Endothelial cell of umbilical vein (primary cell): Measurements from ENCODE around the gene KIZ. TPM values are rescaled to one million over a fixed set of nuclear protein-coding genes. Genes with fewer than 3 reads are reported as not detected.

Experiments
- BruUV-seq: library from RNA; stranded (reverse); fragments of 400-500 nt; replicated peaks from 2 replicates; lab custom pipeline; 2021; lab: Mats Ljungman, UMichigan
- CTCF ChIA-PET: fragments of 300-600, 350-600 bp; sonication (Branson Sonifier 250); formaldehyde crosslinking; loops from one replicate; lab custom pipeline; 2021; ENCODE audit warnings: antibody characterized with exemption, inconsistent platforms; lab: Charles Lee
- POLR2A ChIA-PET: fragments of 300-600, 350-600 bp; sonication (Branson Sonifier 250); formaldehyde crosslinking; loops from one replicate; lab custom pipeline; 2021; ENCODE audit warnings: antibody characterized with exemption, inconsistent platforms; lab: Charles Lee
- DNase-seq: peaks from one replicate; pipeline ENCODE4 v3.0.0-alpha.2; 2011; ENCODE audit warnings: low read depth, low spot score
- FAIRE-seq: peaks from 2 replicates; lab custom pipeline; 2011; peaks lifted over from hg19 to GRCh38; lab: Jason Lieb, UNC
- H2AFZ ChIP-seq: 2 replicates; pipeline ENCODE4 v1.6.0; 2012; ENCODE audit warnings: low read depth, low read length, control low read depth, inconsistent platforms
- H3K27ac ChIP-seq: 2 replicates; pipeline ENCODE4 v1.5.1; 2011; ENCODE audit warnings: low read depth, mild to moderate bottlenecking, control low read depth, low read length, moderate library complexity; ENCODE audit not compliant: insufficient read depth
- H3K27me3 ChIP-seq, 2 experiments: 2 replicates each; pipeline versions ENCODE4 v1.6.0 to v1.6.1; 2011; ENCODE audit warnings: low read length in 2 of 2, mixed read lengths in 1 of 2; ENCODE audit not compliant: control insufficient read depth in 2 of 2, insufficient read depth in 2 of 2
- H3K36me3 ChIP-seq, 2 experiments: 2 replicates in 1 of 2; 3 replicates in 1 of 2; pipeline ENCODE4 v1.5.1; 2011; ENCODE audit warnings: low read length in 2 of 2, mild to moderate bottlenecking in 1 of 2, moderate library complexity in 1 of 2; ENCODE audit not compliant: control insufficient read depth in 2 of 2, insufficient read depth in 2 of 2; ENCODE audit errors: extremely low read depth in 1 of 2
- H3K4me1 ChIP-seq: 3 replicates; pipeline ENCODE4 v1.5.1; 2011; ENCODE audit warnings: mild to moderate bottlenecking, low read length; ENCODE audit not compliant: control insufficient read depth, insufficient read depth; ENCODE audit errors: extremely low read depth
- H3K4me2 ChIP-seq: 2 replicates; pipeline ENCODE4 v1.6.1; 2011; ENCODE audit warnings: low read length, control low read depth, mixed read lengths; ENCODE audit not compliant: insufficient read depth
- H3K4me3 ChIP-seq, 3 experiments: fragments of 200-600 bp in 1 of 3; sonication (generic), shearing (Covaris generic) in 1 of 3; replicated peaks in 1 of 3; 2 replicates each; pipeline ENCODE4 v1.5.1; 2011 to 2016; ENCODE audit warnings: control low read depth in 3 of 3, low read length in 3 of 3, mild to moderate bottlenecking in 2 of 3, inconsistent platforms in 1 of 3, low read depth in 1 of 3, moderate library complexity in 1 of 3; ENCODE audit not compliant: insufficient read depth in 1 of 3
- H3K79me2 ChIP-seq: 2 replicates; pipeline ENCODE4 v1.6.0; 2012; ENCODE audit warnings: low read length, inconsistent platforms; ENCODE audit not compliant: control insufficient read depth, insufficient read depth
- H3K9ac ChIP-seq: replicated peaks from 2 replicates; pipeline ENCODE3; 2011; ENCODE audit warnings: low read length, control low read depth; ENCODE audit not compliant: insufficient read depth; ENCODE audit errors: extremely low read depth
- H3K9me1 ChIP-seq: replicated peaks from 3 replicates; pipeline ENCODE4 v1.6.0; 2011; ENCODE audit warnings: mild to moderate bottlenecking, low read length; ENCODE audit not compliant: control insufficient read depth, insufficient read depth; ENCODE audit errors: extremely low read depth
- H3K9me3 ChIP-seq: replicated peaks from 2 replicates; pipeline ENCODE4 v1.5.1; 2012; ENCODE audit warnings: low read length, inconsistent platforms; ENCODE audit not compliant: control insufficient read depth, insufficient read depth
- H4K20me1 ChIP-seq: replicated peaks from 2 replicates; pipeline ENCODE3; 2011; ENCODE audit warnings: mild to moderate bottlenecking, low read length; ENCODE audit not compliant: control insufficient read depth, insufficient read depth; ENCODE audit errors: extremely low read depth
- CTCF ChIP-seq, 2 donors: IDR thresholded peaks; 1 replicate in 1 of 2; 2 replicates in 1 of 2; pipeline ENCODE4 v1.5.1; 2011; ENCODE audit warnings: low read length in 2 of 2, mild to moderate bottlenecking in 2 of 2, moderate library complexity in 2 of 2, control low read depth in 1 of 2, inconsistent platforms in 1 of 2, low read depth in 1 of 2; ENCODE audit not compliant: insufficient read depth in 1 of 2; ENCODE audit errors: extremely low read depth in 1 of 2
- EZH2 ChIP-seq: IDR thresholded peaks from 2 replicates; pipeline ENCODE4 v1.6.1; 2012; ENCODE audit warnings: borderline replicate concordance, low read depth, mild to moderate bottlenecking, moderate library complexity, low read length, inconsistent platforms; ENCODE audit not compliant: severe bottlenecking
- FOS ChIP-seq: IDR thresholded peaks from 2 replicates; pipeline ENCODE4 v1.6.1; 2011; ENCODE audit warnings: mild to moderate bottlenecking, low read length, moderate library complexity, borderline replicate concordance; ENCODE audit not compliant: insufficient read depth
- GATA2 ChIP-seq: IDR thresholded peaks from 2 replicates; pipeline ENCODE4 v1.7.0; 2011; ENCODE audit warnings: low read depth, mild to moderate bottlenecking, moderate library complexity, mixed read lengths, low read length; ENCODE audit not compliant: insufficient read length, insufficient read depth
- JUN ChIP-seq: IDR thresholded peaks from 2 replicates; pipeline ENCODE4 v1.6.1; 2011; ENCODE audit warnings: borderline replicate concordance, low read depth; ENCODE audit not compliant: insufficient read length, insufficient read depth
- MAX ChIP-seq: IDR thresholded peaks from 2 replicates; pipeline ENCODE4 v1.6.1; 2011; ENCODE audit not compliant: insufficient read depth, insufficient read length
- POLR2A ChIP-seq: IDR thresholded peaks from 2 replicates; pipeline ENCODE4 v1.6.1; 2012; ENCODE audit warnings: low read depth, mild to moderate bottlenecking, control low read depth, low read length
- POLR2AphosphoS5 ChIP-seq: IDR thresholded peaks from 2 replicates; pipeline ENCODE4 v1.6.1; 2012; ENCODE audit warnings: low read depth, mild to moderate bottlenecking, control low read depth, low read length, moderate library complexity; ENCODE audit not compliant: insufficient read depth
- dilution Hi-C: fragments of 300-500 bp; cut with MboI; formaldehyde crosslinking; loops from one replicate; pipeline ENCODE4 v1.15.0; 2019; ENCODE audit warnings: low sequenced_read_pairs; ENCODE audit not compliant: extremely low pct_ligation_motif_present
- intact Hi-C: fragments of 100-400 bp; cut with micrococcal nuclease; formaldehyde crosslinking; loops from one replicate; pipeline ENCODE4 v1.10.0; 2022
- polyA plus RNA-seq, 4 experiments: library from polyadenylated mRNA; depleted of rRNA in 3 of 4; stranded (reverse) in 3 of 4; unstranded in 1 of 4; fragments of >200 nt; gene quantifications; 2 replicates each; pipeline versions ENCODE4 v1.2.1 to v1.2.3, GENCODE V29; 2011 to 2012; ENCODE audit warnings: missing spikeins in 1 of 4
- total RNA-seq: library from RNA; stranded (reverse); gene quantifications from 2 replicates; pipeline ENCODE4 v1.2.3, GENCODE V29; 2021

KIZ gene
- total and polyA plus RNA-seq, 2 donors (not counting 3 experiments of a cell fraction or from before 2014, with no cell fraction given) = 3.9 to 7.3 TPM

GRCh38 chr20:21225215-21225947, 99.5 kb downstream of the KIZ start:
- dilution Hi-C loops (no loop called here), intact Hi-C loops (no loop called here)
- DNase-seq (no peak), FAIRE-seq (no peak)
- Histone ChIP-seq H2AFZ (no peak overlapping the region), H3K4me3 (no peak overlapping the region), H3K4me1 (no peaks in the 10 kb centered on the region), H3K27ac (no peak overlapping the region), H4K20me1 (no peaks in the 10 kb centered on the region), H3K9me3 (no peaks in the 10 kb centered on the region), H3K27me3 (no peaks in the 10 kb centered on the region), H3K9me1 (no peaks in the 10 kb centered on the region), H3K4me2 (no peak overlapping the region), H3K36me3 (no peaks in the 10 kb centered on the region), H3K79me2 (no peaks in the 10 kb centered on the region), H3K9ac (no peak overlapping the region)
- POLR2A ChIA-PET = no interaction called here
- BruUV-seq = no TSS peak
- CTCF ChIA-PET = interaction anchor here (1.7 to 2.6 kb wide), 2 partner anchors 10 to 280 kb away, joined by 6 to 18 read pairs; no protein-coding TSS in a partner anchor
- TF ChIP-seq GATA2 (no peak), EZH2 (no peak)

GRCh38 chr20:21228511-21228910, 102.6 kb downstream of the KIZ start:
- Histone ChIP-seq H3K27ac (no peak overlapping the region), H3K36me3 (no peaks in the 10 kb centered on the region), H4K20me1 (no peaks in the 10 kb centered on the region), H3K9ac (no peak overlapping the region), H3K27me3 (no peaks in the 10 kb centered on the region), H3K9me3 (no peaks in the 10 kb centered on the region), H3K4me2 (no peak overlapping the region), H3K4me1 (no peaks in the 10 kb centered on the region), H3K4me3 (no peak overlapping the region), H3K79me2 (no peaks in the 10 kb centered on the region), H2AFZ (no peak overlapping the region), H3K9me1 (no peaks in the 10 kb centered on the region)
- BruUV-seq = no TSS peak
- dilution Hi-C loops (no loop called here), intact Hi-C loops (no loop called here)
- no peak for FAIRE-seq
- no peak for TF ChIP-seq JUN
- TF ChIP-seq CTCF (IDR thresholded peaks at IDR 0.05; ENCODE audit: extremely low read depth in 1 of 2, insufficient read depth in 1 of 2, low read depth in 1 of 2, low read length in 2 of 2) = no peak
- TF ChIP-seq MAX = no peak
- no peak for TF ChIP-seq POLR2A
- no peak for TF ChIP-seq EZH2
- no peak for TF ChIP-seq POLR2AphosphoS5
- TF ChIP-seq FOS = no peak
- DNase-seq = no peak
- CTCF ChIA-PET = interaction anchor here (1.0 kb wide), 1 partner anchor 301 kb away, joined by 3 read pairs; no protein-coding TSS in a partner anchor
- POLR2A ChIA-PET = no interaction called here
